ENCODE measurements around the gene PCDHB5.
"Not testable (repeated sequence)": the region's sequence is repeated elsewhere in the genome, so short reads cannot be mapped to it uniquely, and the experiment has no call there.

DNA sequence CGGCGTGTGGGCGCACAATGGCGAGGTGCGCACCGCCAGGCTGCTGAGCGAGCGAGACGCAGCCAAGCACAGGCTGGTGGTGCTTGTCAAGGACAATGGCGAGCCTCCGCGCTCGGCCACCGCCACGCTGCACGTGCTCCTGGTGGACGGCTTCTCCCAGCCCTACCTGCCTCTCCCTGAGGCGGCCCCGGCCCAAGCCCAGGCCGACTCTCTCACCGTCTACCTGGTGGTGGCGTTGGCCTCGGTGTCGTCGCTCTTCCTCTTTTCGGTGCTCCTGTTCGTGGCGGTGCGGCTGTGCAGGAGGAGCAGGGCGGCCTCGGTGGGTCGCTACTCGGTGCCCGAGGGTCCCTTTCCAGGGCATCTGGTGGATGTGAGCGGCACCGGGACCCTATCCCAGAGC is 17.1 kb downstream of the PCDHB5 start:
- TF ChIP-seq, protein P1, sequence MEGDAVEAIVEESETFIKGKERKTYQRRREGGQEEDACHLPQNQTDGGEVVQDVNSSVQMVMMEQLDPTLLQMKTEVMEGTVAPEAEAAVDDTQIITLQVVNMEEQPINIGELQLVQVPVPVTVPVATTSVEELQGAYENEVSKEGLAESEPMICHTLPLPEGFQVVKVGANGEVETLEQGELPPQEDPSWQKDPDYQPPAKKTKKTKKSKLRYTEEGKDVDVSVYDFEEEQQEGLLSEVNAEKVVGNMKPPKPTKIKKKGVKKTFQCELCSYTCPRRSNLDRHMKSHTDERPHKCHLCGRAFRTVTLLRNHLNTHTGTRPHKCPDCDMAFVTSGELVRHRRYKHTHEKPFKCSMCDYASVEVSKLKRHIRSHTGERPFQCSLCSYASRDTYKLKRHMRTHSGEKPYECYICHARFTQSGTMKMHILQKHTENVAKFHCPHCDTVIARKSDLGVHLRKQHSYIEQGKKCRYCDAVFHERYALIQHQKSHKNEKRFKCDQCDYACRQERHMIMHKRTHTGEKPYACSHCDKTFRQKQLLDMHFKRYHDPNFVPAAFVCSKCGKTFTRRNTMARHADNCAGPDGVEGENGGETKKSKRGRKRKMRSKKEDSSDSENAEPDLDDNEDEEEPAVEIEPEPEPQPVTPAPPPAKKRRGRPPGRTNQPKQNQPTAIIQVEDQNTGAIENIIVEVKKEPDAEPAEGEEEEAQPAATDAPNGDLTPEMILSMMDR (IDR thresholded peaks at IDR 0.05; ENCODE audit: low read length) = not testable (repeated sequence)
- TF ChIP-seq EZH2 (optimal IDR thresholded peaks at IDR 0.05; ENCODE audit: low read depth, low read length); EZH2phosphoT487 (IDR thresholded peaks at IDR 0.05; ENCODE audit: low read length): not testable (repeated sequence)
